ENCODE measurements around the gene FAAP20.

The FAAP20 gene

GRCh38 chr1:2146836-2147517 is 47.6 kb downstream of the FAAP20 start:
- no peak overlapping the region for H3K4me3 ChIP-seq (ENCODE audit: low read depth, low read length)
- TF ChIP-seq, protein P1, sequence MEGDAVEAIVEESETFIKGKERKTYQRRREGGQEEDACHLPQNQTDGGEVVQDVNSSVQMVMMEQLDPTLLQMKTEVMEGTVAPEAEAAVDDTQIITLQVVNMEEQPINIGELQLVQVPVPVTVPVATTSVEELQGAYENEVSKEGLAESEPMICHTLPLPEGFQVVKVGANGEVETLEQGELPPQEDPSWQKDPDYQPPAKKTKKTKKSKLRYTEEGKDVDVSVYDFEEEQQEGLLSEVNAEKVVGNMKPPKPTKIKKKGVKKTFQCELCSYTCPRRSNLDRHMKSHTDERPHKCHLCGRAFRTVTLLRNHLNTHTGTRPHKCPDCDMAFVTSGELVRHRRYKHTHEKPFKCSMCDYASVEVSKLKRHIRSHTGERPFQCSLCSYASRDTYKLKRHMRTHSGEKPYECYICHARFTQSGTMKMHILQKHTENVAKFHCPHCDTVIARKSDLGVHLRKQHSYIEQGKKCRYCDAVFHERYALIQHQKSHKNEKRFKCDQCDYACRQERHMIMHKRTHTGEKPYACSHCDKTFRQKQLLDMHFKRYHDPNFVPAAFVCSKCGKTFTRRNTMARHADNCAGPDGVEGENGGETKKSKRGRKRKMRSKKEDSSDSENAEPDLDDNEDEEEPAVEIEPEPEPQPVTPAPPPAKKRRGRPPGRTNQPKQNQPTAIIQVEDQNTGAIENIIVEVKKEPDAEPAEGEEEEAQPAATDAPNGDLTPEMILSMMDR (IDR thresholded peaks at IDR 0.05; ENCODE audit: insufficient read depth, low read depth, low read length, missing control alignments) = no peak
- no peak for DNase-seq (ENCODE audit: low read depth)

GRCh38 chr1:2145946-2146835 is 48.4 kb downstream of the FAAP20 start:
- no peak overlapping the region for H3K4me3 ChIP-seq (ENCODE audit: low read depth, low read length)
- DNase-seq (ENCODE audit: low read depth) = no peak
- TF ChIP-seq, protein P1 (IDR thresholded peaks at IDR 0.05; ENCODE audit: insufficient read depth, low read depth, low read length, missing control alignments) = no peak

DNA sequence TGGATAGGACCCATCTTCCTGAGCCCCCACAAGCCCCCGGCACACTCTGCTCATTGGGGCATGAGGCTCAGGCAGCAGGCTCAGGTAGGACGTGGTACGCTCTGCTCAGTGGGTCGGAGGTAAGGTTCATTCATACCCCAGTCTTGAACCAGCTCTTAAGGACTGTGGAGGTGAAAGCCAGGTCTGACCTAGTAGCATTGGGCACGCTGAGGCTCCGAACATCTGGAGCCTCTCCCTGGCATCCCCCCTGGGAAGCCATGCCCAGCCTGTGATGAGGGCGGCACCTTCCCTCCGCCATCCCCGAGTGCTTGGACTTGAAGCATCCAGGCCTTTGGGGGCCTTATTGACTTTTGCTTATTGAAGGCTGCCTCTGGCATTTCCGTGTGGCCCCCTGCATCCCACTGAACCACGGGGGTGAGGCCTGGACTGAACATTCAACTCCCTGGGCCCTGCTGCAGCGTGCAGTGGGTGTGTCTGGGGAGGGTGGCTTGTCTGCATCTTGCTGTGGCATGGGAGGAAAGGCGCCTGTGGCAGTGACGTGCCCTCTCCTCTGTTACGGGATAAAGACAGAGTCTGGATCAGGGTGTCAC is 50.0 kb downstream of the FAAP20 start:
- H3K4me3 ChIP-seq (ENCODE audit: low read depth, low read length) = no peak overlapping the region
- TF ChIP-seq, protein P1 (IDR thresholded peaks at IDR 0.05; ENCODE audit: insufficient read depth, low read depth, low read length, missing control alignments) = no peak
- DNase-seq (ENCODE audit: low read depth) = no peak

DNA sequence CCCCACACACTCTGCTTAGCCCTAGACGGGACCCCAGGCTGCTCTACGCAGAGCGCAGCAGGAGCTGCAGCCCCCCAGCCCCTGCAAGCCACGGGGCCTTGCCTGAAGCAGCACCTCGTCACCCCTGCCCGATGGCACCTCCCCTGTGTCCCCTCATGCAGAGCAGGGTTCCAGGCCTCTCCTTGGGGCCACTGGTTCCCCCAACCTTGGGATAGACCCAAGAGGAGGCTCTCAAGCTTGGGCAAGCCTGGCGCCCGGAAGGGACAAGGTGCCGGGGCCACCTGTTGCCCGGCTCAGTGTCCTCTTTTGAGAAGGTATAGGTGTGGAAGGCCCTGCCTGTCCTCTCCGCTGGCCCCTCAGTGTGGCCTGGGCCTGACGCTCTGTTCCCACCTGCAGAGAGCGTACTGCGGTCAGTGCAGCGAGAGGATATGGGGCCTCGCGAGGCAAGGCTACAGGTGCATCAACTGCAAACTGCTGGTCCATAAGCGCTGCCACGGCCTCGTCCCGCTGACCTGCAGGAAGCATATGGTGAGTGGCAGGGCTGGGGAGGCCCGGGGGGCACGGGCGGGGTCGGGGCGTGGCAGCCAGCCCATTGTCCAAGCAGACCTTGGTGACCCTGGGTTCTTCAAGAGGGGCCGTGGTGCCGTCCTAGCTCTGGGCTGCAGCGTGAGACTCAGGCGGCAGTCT is 50.6 kb downstream of the FAAP20 start:
- no peak for DNase-seq (ENCODE audit: low read depth)
- TF ChIP-seq, protein P1 (IDR thresholded peaks at IDR 0.05; ENCODE audit: insufficient read depth, low read depth, low read length, missing control alignments) = no peak

GRCh38 chr1:2141025-2141424 is 53.5 kb downstream of the FAAP20 start:
- no peak overlapping the region for H3K4me3 ChIP-seq (ENCODE audit: low read depth, low read length)
- TF ChIP-seq, protein P1 (IDR thresholded peaks at IDR 0.05; ENCODE audit: insufficient read depth, low read depth, low read length, missing control alignments) = no peak
- no peak for DNase-seq (ENCODE audit: low read depth)

More for the DNA sequence above, 50.6 kb downstream of the FAAP20 start:
- H3K4me3 ChIP-seq (ENCODE audit: low read depth, low read length) = no peak overlapping the region

Data from GM12865 (cell line).